ENCODE results near the gene MZT2B.
"Not testable (repeated sequence)": the region's sequence is repeated elsewhere in the genome, so short reads cannot be mapped to it uniquely, and the experiment has no call there.

DNA sequence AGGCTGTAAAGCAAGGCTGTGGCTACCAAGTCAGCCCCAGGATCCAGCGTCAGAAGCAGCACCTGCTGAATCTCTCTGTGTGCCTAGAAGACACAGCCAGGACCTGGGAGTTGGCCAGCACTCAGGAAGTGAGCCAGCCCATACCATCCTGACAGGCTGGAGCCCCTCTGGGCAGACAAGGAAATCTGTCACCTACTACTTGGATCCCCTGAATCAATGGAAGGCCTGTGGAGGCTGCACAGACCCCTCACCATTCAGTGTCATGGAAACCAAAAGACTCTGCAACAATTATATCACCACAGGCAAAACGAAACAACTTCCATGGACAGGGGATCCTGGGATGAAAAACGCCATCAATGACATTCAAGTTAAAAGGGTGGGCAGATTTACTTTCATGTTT lies 15.5 kb upstream of the MZT2B start:
- TF ChIP-seq, protein P1, sequence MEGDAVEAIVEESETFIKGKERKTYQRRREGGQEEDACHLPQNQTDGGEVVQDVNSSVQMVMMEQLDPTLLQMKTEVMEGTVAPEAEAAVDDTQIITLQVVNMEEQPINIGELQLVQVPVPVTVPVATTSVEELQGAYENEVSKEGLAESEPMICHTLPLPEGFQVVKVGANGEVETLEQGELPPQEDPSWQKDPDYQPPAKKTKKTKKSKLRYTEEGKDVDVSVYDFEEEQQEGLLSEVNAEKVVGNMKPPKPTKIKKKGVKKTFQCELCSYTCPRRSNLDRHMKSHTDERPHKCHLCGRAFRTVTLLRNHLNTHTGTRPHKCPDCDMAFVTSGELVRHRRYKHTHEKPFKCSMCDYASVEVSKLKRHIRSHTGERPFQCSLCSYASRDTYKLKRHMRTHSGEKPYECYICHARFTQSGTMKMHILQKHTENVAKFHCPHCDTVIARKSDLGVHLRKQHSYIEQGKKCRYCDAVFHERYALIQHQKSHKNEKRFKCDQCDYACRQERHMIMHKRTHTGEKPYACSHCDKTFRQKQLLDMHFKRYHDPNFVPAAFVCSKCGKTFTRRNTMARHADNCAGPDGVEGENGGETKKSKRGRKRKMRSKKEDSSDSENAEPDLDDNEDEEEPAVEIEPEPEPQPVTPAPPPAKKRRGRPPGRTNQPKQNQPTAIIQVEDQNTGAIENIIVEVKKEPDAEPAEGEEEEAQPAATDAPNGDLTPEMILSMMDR (IDR thresholded peaks at IDR 0.05): not testable (repeated sequence)
- TF ChIP-seq POLR2A (IDR thresholded peaks at IDR 0.05): not testable (repeated sequence)

All from esophagus squamous epithelium (tissue), 4 donors.